OCI-LY7 (cell line): ENCODE measurements around the gene MIF4GD. TPM values are rescaled to one million over a fixed set of nuclear protein-coding genes. Genes with fewer than 3 reads are reported as not detected.

Experiments
- BruUV-seq: library from RNA; stranded (reverse); fragments of 400-500 nt; replicated peaks from 2 replicates; lab custom pipeline; 2021; lab: Mats Ljungman, UMichigan
- CTCF ChIA-PET: fragments of 300-600 bp; sonication (Branson Sonifier 250); formaldehyde crosslinking; loops from one replicate; lab custom pipeline; 2022; ENCODE audit warnings: antibody characterized with exemption; ENCODE audit not compliant: unreplicated experiment; lab: Charles Lee
- POLR2A ChIA-PET: fragments of 300-600 bp; sonication (Branson Sonifier 250); formaldehyde crosslinking; loops from one replicate; lab custom pipeline; 2022; ENCODE audit warnings: antibody characterized with exemption; lab: Charles Lee
- DNase-seq: peaks from one replicate; pipeline ENCODE4 v3.0.0-alpha.2; 2015; ENCODE audit warnings: low spot score
- H2AFZ ChIP-seq: fragments of 200-600 bp; sonication (generic), shearing (Covaris generic); 2 replicates; pipeline ENCODE4 v1.6.1; 2014; ENCODE audit warnings: mild to moderate bottlenecking, antibody characterized with exemption, low read length, moderate library complexity
- H3K27ac ChIP-seq: fragments of 200-600 bp; sonication (generic); 2 replicates; pipeline ENCODE4 v1.5.1; 2014; ENCODE audit warnings: mixed run types, low read depth, mild to moderate bottlenecking, moderate library complexity, low read length, inconsistent platforms; ENCODE audit not compliant: poor library complexity, severe bottlenecking
- H3K36me3 ChIP-seq: fragments of 200-600 bp; sonication (generic); 2 replicates; pipeline ENCODE4 v1.6.1; 2014; ENCODE audit warnings: mild to moderate bottlenecking, antibody characterized with exemption, low read length, moderate library complexity, mixed read lengths; ENCODE audit not compliant: insufficient read depth
- H3K4me1 ChIP-seq: fragments of 200-600 bp; sonication (generic); 2 replicates; pipeline ENCODE4 v1.5.1; 2014; ENCODE audit warnings: mild to moderate bottlenecking, low read length; ENCODE audit not compliant: insufficient read depth, poor library complexity, severe bottlenecking
- H3K4me2 ChIP-seq: fragments of 200-600 bp; sonication (generic); 2 replicates; pipeline ENCODE4 v1.6.1; 2014; ENCODE audit warnings: mild to moderate bottlenecking, low read length
- H3K4me3 ChIP-seq: fragments of 200-600 bp; sonication (generic); 2 replicates; pipeline ENCODE4 v1.5.1; 2014; ENCODE audit warnings: mild to moderate bottlenecking, low read depth, low read length; ENCODE audit not compliant: poor library complexity, severe bottlenecking
- H3K79me2 ChIP-seq: fragments of 200-600 bp; sonication (generic); 2 replicates; pipeline ENCODE4 v1.6.1; 2016; ENCODE audit warnings: low read depth, mild to moderate bottlenecking, low read length, moderate library complexity, mixed read lengths; ENCODE audit not compliant: insufficient read depth
- H3K9me2 ChIP-seq: fragments of 200-600 bp; sonication (generic); 2 replicates; pipeline ENCODE4 v1.6.1; 2016; ENCODE audit warnings: mild to moderate bottlenecking, low read length, mixed read lengths; ENCODE audit not compliant: insufficient read depth
- H3K9me3 ChIP-seq: fragments of 200-600 bp; sonication (generic); 2 replicates; pipeline ENCODE4 v1.6.1; 2014; ENCODE audit warnings: mild to moderate bottlenecking, mixed run types, low read length, mixed read lengths
- H4K20me1 ChIP-seq: fragments of 200-600 bp; sonication (generic); 2 replicates; pipeline ENCODE4 v1.6.1; 2014; ENCODE audit warnings: mild to moderate bottlenecking, antibody characterized with exemption, low read length, moderate library complexity, mixed read lengths; ENCODE audit not compliant: insufficient read depth
- CTCF ChIP-seq: fragments of 200-600 bp; sonication (generic); conservative IDR thresholded peaks from 2 replicates; pipeline ENCODE4 v1.5.1; 2014; ENCODE audit warnings: mild to moderate bottlenecking, antibody characterized with exemption, low read length, moderate library complexity, mixed read lengths
- EZH2phosphoT487 ChIP-seq: fragments of 200-600 bp; sonication (generic); IDR thresholded peaks from 2 replicates; pipeline ENCODE4 v1.6.1; 2018; ENCODE audit warnings: low read depth, borderline replicate concordance, mild to moderate bottlenecking, mixed run types, antibody characterized with exemption, low read length, moderate library complexity, mixed read lengths
- intact Hi-C: fragments of 100-400 bp; cut with micrococcal nuclease; formaldehyde crosslinking; loops from one replicate; pipeline ENCODE4 v1.10.0; 2022; ENCODE audit not compliant: unreplicated experiment
- total RNA-seq, 2 experiments: library from RNA; depleted of rRNA in 1 of 2; stranded (reverse); fragments of >200 nt in 1 of 2; shearing (Covaris generic) in 1 of 2; gene quantifications; 2 replicates each; pipeline ENCODE4 v1.2.3, GENCODE V29; 2014 to 2022

The MIF4GD gene
- total RNA-seq, 2 experiments from 2014 or later, result 70.9 to 132 TPM

- H3K27ac ChIP-seq, result peak overlapping the region; percentile 77
- intact Hi-C loops, result loop anchor here (1.0 to 10.0 kb wide), 7 partner anchors 18 to 513 kb away; partner anchors contain the start of genes GRB2, LLGL2, SLC25A19 and SUMO2
- POLR2A ChIA-PET, result interaction anchor here (0.6 to 4.6 kb wide), 18 partner anchors 10 to 246 kb away, joined by 3 to 59 read pairs (median 5); partner anchors contain the start of genes GGA3, MRPS7, NT5C and SLC25A19
- H3K79me2 ChIP-seq, result peaks cover 25% of the 10 kb centered on the region; the same call in 1 of the 2 replicates
- no peaks in the 10 kb centered on the region for H4K20me1 ChIP-seq
- peaks cover 55% of the 10 kb centered on the region for H3K36me3 ChIP-seq
- peak overlapping the region; percentile 83 for H3K4me2 ChIP-seq
- no TSS peak for BruUV-seq
- CTCF ChIA-PET, result interaction anchor here (0.6 to 2.5 kb wide), 9 partner anchors 10 to 254 kb away, joined by 3 to 31 read pairs (median 3); partner anchors contain the start of genes GGA3, LLGL2, MRPS7 and SLC25A19
- TF ChIP-seq EZH2phosphoT487 (no peak), CTCF (peak; percentile 69)
- no peaks in the 10 kb centered on the region for H3K9me3 ChIP-seq
- DNase-seq, result peak; percentile 97
- no peaks in the 10 kb centered on the region for H3K9me2 ChIP-seq
- peak overlapping the region; percentile 90 for H3K4me3 ChIP-seq
- H2AFZ ChIP-seq, result peak overlapping the region; percentile 19; the same call in 1 of the 2 replicates
- peaks cover 42% of the 10 kb centered on the region for H3K4me1 ChIP-seq
Measured at GRCh38 chr17:75271233-75271954, 363 bp upstream of the MIF4GD start.

GRCh38 chr17:75270218-75270965, 639 bp downstream of the MIF4GD start:
- TF ChIP-seq EZH2phosphoT487, result no peak
- TF ChIP-seq CTCF, result peak; percentile 77
- no peaks in the 10 kb centered on the region for H3K9me2 ChIP-seq
- peak overlapping the region; percentile 90 for H3K4me3 ChIP-seq
- peaks cover 25% of the 10 kb centered on the region; the same call in 1 of the 2 replicates for H3K79me2 ChIP-seq
- peak; percentile 84 for DNase-seq
- H2AFZ ChIP-seq, result peak overlapping the region; percentile 72
- ChIA-PET POLR2A (interaction anchor here (0.5 to 4.6 kb wide), 20 partner anchors 9 to 247 kb away, joined by 3 to 59 read pairs (median 5); partner anchors contain the start of genes GGA3, MRPS7, NT5C and SLC25A19), CTCF (interaction anchor here (0.6 to 2.5 kb wide), 9 partner anchors 9 to 265 kb away, joined by 3 to 31 read pairs (median 3); partner anchors contain the start of genes GGA3, LLGL2, MRPS7 and SLC25A19)
- H3K4me1 ChIP-seq, result peaks cover 42% of the 10 kb centered on the region
- no peaks in the 10 kb centered on the region for H4K20me1 ChIP-seq
- intact Hi-C loops, result loop anchor here (2.0 to 10.0 kb wide), 4 partner anchors 88 to 514 kb away; partner anchors contain the start of genes GRB2, LLGL2, SUMO2 and UNK
- peaks cover 58% of the 10 kb centered on the region for H3K36me3 ChIP-seq
- H3K4me2 ChIP-seq, result peak overlapping the region; percentile 94
- peak overlapping the region; percentile 71 for H3K27ac ChIP-seq
- no TSS peak for BruUV-seq
- no peaks in the 10 kb centered on the region for H3K9me3 ChIP-seq
